Measurements from ENCODE around the gene LAMC3.

GRCh38 chr9:130970855-130971254 is 38.1 kb upstream of the LAMC3 start:
- TF ChIP-seq, protein P1, sequence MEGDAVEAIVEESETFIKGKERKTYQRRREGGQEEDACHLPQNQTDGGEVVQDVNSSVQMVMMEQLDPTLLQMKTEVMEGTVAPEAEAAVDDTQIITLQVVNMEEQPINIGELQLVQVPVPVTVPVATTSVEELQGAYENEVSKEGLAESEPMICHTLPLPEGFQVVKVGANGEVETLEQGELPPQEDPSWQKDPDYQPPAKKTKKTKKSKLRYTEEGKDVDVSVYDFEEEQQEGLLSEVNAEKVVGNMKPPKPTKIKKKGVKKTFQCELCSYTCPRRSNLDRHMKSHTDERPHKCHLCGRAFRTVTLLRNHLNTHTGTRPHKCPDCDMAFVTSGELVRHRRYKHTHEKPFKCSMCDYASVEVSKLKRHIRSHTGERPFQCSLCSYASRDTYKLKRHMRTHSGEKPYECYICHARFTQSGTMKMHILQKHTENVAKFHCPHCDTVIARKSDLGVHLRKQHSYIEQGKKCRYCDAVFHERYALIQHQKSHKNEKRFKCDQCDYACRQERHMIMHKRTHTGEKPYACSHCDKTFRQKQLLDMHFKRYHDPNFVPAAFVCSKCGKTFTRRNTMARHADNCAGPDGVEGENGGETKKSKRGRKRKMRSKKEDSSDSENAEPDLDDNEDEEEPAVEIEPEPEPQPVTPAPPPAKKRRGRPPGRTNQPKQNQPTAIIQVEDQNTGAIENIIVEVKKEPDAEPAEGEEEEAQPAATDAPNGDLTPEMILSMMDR (IDR thresholded peaks at IDR 0.05), result no peak
- TF ChIP-seq POLR2AphosphoS5 (IDR thresholded peaks at IDR 0.05), result no peak
- no peak for TF ChIP-seq POLR2A (IDR thresholded peaks at IDR 0.05)

Measured in breast epithelium (tissue), 3 donors.